Testis (tissue), 3 donors: ENCODE results near the gene FOXB1. TPM values are rescaled to one million over a fixed set of nuclear protein-coding genes. Genes with fewer than 3 reads are reported as not detected.

Source experiments
- DNase-seq: peaks from one replicate; pipeline ENCODE4 v3.0.0-alpha.2; 2019
- H3K27ac ChIP-seq, 2 donors: fragments of 200-600 bp; sonication (generic); one replicate each; pipeline ENCODE4 v1.5.1; 2019
- H3K27me3 ChIP-seq: fragments of 200-600 bp; sonication (generic); one replicate; pipeline ENCODE4 v1.5.1; 2019
- H3K36me3 ChIP-seq: fragments of 200-600 bp; sonication (generic); one replicate; pipeline ENCODE4 v1.5.1; 2017; ENCODE audit warnings: low read depth; ENCODE audit errors: missing control alignments
- H3K4me1 ChIP-seq: fragments of 200-600 bp; sonication (generic); one replicate; pipeline ENCODE4 v1.5.1; 2019
- H3K4me3 ChIP-seq, 2 donors: fragments of 200-600 bp; sonication (generic); one replicate each; pipeline ENCODE4 v1.5.1; 2017 to 2019
- H3K9me3 ChIP-seq: fragments of 200-600 bp; sonication (generic); one replicate; pipeline ENCODE4 v1.5.1; 2017
- CTCF ChIP-seq, 3 experiments: fragments of 450-650 bp in 2 of 3; fragments of 200-600 bp in 1 of 3; sonication (generic) in 1 of 3; IDR thresholded peaks; one replicate each; pipeline ENCODE4 v1.5.1; 2016 to 2019; ENCODE audit warnings: antibody characterized with exemption in 3 of 3, mild to moderate bottlenecking in 2 of 3, moderate library complexity in 1 of 3
- POLR2A ChIP-seq: fragments of 450-650 bp; IDR thresholded peaks from one replicate; pipeline ENCODE4 v1.6.1; 2017; ENCODE audit warnings: antibody characterized with exemption, mild to moderate bottlenecking, moderate library complexity
- WGBS, 2 donors: methylation state at CpG; one replicate each; pipeline ENCODE4 v1.1.5; 2018; 5-methylcytosine and 5-hydroxymethylcytosine counted together
- intact Hi-C: fragments of 100-400 bp; cut with DNase I; formaldehyde crosslinking; loops from one replicate; pipeline ENCODE4 v1.15.1; 2023; ENCODE audit warnings: low total_unique reads
- polyA plus RNA-seq: library from polyadenylated mRNA; stranded (reverse); fragments of 350-450 nt; fragmentation: Illumina TruSeq; extraction: RNeasy Lipid Tissue Mini Kit (QIAGEN cat#74804); gene quantifications from one replicate; pipeline ENCODE4 v1.2.3, GENCODE V29; 2014; ENCODE audit warnings: low read depth, low replicate concordance; ENCODE audit not compliant: insufficient read depth
- total RNA-seq, 2 donors: library from RNA; depleted of rRNA; stranded (reverse); fragments of >200 nt; gene quantifications; one replicate each; pipeline ENCODE4 v1.2.3, GENCODE V29; 2016

Gene FOXB1
- total and polyA plus RNA-seq, 3 donors from 2014 or later: 0.56 to 7.4 (median 1.5) TPM

- no peaks in the 10 kb centered on the region for H3K4me1 ChIP-seq
- TF ChIP-seq CTCF (IDR thresholded peaks at IDR 0.05) (no peak), POLR2A (no peak)
- intact Hi-C loops: no loop called here
- H3K36me3 ChIP-seq: no peaks in the 10 kb centered on the region
- no peaks in the 10 kb centered on the region for H3K27me3 ChIP-seq
- no peak for DNase-seq
- no peak overlapping the region for H3K4me3 ChIP-seq
- H3K27ac ChIP-seq: no peak overlapping the region
- no peaks in the 10 kb centered on the region for H3K9me3 ChIP-seq
- WGBS, 2 donors: 83 to 93% methylated on average over 6 of the region's 6 CpGs
Measured at GRCh38 chr15:59965741-59966140, 38.4 kb upstream of the FOXB1 start.

DNA sequence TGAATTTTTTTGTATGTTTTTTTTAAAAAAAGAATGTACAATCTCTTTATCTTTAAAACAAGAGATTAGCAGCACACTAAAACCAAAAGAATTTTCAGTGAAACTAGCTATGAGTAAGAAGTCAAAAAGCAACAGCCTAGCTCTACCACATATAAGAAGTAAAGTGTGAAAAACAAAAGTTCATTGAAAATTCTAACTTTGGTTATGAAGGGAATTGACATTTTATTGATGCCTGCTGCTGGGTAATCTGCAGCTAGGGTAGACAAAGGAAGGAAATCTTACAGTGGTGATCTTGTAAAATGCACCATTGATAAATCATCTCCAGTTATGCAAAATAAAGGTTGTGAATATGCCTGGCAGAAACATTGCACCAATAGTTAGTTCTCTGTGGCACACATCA lies 37.8 kb upstream of the FOXB1 start:
- no peak for DNase-seq
- H3K36me3 ChIP-seq: no peaks in the 10 kb centered on the region
- no peak overlapping the region for H3K4me3 ChIP-seq
- no peak overlapping the region for H3K27ac ChIP-seq
- no peaks in the 10 kb centered on the region for H3K9me3 ChIP-seq
- intact Hi-C loops: no loop called here
- no peaks in the 10 kb centered on the region for H3K4me1 ChIP-seq
- TF ChIP-seq CTCF (IDR thresholded peaks at IDR 0.05) (no peak), POLR2A (no peak)
- no peaks in the 10 kb centered on the region for H3K27me3 ChIP-seq

DNA sequence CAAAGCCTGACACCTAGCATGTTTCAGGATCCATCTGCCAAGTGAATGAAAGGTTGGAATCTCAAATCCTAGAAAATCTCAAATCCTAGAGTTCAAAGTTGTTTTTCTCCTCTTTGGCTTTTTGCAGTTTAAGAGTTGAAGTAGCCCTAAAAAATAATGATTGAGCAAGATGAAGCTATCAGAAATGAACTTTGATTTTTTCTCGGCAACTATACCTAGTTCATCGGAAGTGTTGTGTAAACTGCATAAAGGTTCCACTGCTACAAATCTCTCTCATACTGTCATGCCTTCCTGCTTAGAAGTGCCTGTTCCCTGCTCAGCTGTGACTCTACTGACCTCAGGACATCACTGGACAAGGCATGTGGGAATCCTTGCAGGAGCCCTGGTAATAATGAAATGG lies 35.8 kb upstream of the FOXB1 start:
- H3K4me3 ChIP-seq: no peak overlapping the region
- intact Hi-C loops: no loop called here
- TF ChIP-seq POLR2A (no peak), CTCF (IDR thresholded peaks at IDR 0.05) (no peak)
- no peak for DNase-seq
- H3K36me3 ChIP-seq: no peaks in the 10 kb centered on the region
- WGBS, 2 donors: 95 to 99% methylated on average over 2 of the region's 2 CpGs
- H3K27ac ChIP-seq: no peak overlapping the region
- no peaks in the 10 kb centered on the region for H3K9me3 ChIP-seq
- no peaks in the 10 kb centered on the region for H3K4me1 ChIP-seq
- H3K27me3 ChIP-seq: no peaks in the 10 kb centered on the region

DNA sequence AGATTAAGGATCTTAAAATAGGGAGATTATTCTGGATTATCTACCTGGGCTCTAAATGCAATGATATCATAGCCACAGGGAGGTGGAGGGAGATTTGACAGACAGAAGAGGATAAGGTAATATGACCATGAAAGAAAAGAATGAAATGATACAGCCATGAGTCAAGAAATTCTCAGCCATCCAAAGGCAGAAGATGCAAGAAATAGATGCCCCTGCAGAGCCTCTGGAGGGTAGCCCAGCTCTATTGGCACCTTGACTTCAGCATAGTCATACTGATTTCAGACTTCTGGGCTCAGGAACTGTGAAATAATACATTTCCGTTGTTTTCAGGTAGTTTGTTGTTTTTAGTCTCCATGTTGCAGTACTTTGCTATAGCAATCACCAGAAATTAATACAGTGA lies 31.9 kb upstream of the FOXB1 start:
- H3K9me3 ChIP-seq: no peaks in the 10 kb centered on the region
- H3K27ac ChIP-seq: no peak overlapping the region
- intact Hi-C loops: no loop called here
- no peak overlapping the region for H3K4me3 ChIP-seq
- DNase-seq: no peak
- WGBS, 2 donors: 87 to 97% methylated on average over 1 of the region's 1 CpG
- no peaks in the 10 kb centered on the region for H3K27me3 ChIP-seq
- H3K4me1 ChIP-seq: no peaks in the 10 kb centered on the region
- TF ChIP-seq POLR2A: no peak
- no peak for TF ChIP-seq CTCF (IDR thresholded peaks at IDR 0.05)
- H3K36me3 ChIP-seq: no peaks in the 10 kb centered on the region

DNA sequence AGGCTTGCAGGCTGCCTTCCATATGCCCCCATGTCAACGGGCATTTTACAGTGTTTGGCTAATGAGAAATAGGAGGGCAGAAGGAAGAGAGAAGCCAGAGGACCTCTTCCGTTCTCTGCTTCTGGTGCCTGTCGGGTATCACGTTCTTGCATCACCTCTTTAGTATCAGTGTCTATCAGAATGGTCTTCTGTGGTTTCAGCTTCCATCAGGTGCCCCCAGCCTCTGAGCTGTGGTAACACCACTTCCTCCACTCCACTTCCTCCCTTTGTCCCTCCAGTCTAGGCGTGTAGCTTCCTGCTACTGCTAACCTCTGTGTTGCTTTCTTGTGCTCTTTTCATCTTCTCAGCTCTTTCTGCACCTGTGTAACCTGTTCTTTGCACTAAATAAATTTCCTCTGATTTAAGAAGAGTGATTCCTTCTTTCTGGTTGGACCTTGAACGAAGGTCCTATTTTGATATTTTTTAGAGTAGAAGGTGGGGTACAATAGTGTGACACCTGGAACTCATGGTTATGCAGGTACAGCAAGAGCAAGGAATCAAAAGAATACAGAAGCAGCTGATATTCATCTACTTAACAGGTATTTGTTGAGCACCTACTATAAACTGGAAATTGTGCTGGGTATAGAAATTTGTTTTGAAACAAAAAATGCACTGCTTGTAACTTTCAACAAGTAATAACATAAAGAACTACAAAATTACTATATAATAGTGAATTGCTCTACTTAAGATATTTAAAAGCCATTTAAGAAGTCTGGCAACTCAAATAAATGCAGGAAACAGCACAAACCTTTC lies 27.4 kb upstream of the FOXB1 start:
- Histone ChIP-seq H3K27me3 (no peaks in the 10 kb centered on the region), H3K27ac (no peak overlapping the region), H3K4me3 (no peak overlapping the region), H3K4me1 (no peaks in the 10 kb centered on the region), H3K36me3 (no peaks in the 10 kb centered on the region), H3K9me3 (no peaks in the 10 kb centered on the region)
- intact Hi-C loops: no loop called here
- TF ChIP-seq POLR2A: no peak
- TF ChIP-seq CTCF (IDR thresholded peaks at IDR 0.05): no peak
- DNase-seq: no peak
- WGBS, 2 donors: 83 to 84% methylated on average over 6 of the region's 6 CpGs
